Chondrocyte (in vitro differentiated cells): ENCODE results near the gene OR51A4. TPM values are rescaled to one million over a fixed set of nuclear protein-coding genes. Genes with fewer than 3 reads are reported as not detected.

Source experiments
- DNase-seq: peaks from one replicate; pipeline ENCODE4 v3.0.0; 2021; ENCODE audit warnings: mixed read lengths, low spot score
- H3K27ac Mint-ChIP-seq: one replicate; pipeline ENCODE4 v1.8.0; 2021; ENCODE audit warnings: mild to moderate bottlenecking, moderate library complexity, mixed read lengths; ENCODE audit not compliant: unreplicated experiment
- H3K27me3 Mint-ChIP-seq: 2 replicates; pipeline ENCODE4 v1.8.0; 2021; ENCODE audit warnings: low read depth, mixed read lengths
- H3K36me3 Mint-ChIP-seq: 2 replicates; pipeline ENCODE4 v1.8.0; 2021; ENCODE audit warnings: low read depth, mixed read lengths
- H3K4me1 Mint-ChIP-seq: 2 replicates; pipeline ENCODE4 v1.8.0; 2021; ENCODE audit warnings: low read depth, mild to moderate bottlenecking, mixed read lengths
- H3K4me3 Mint-ChIP-seq: one replicate; pipeline ENCODE4 v1.8.0; 2021; ENCODE audit warnings: mild to moderate bottlenecking, moderate library complexity, mixed read lengths; ENCODE audit not compliant: unreplicated experiment
- H3K9me3 Mint-ChIP-seq: 2 replicates; pipeline ENCODE4 v1.8.0; 2021; ENCODE audit warnings: low read depth, mixed read lengths
- CTCF ChIP-seq: fragments of 200-600 bp; sonication (generic); IDR thresholded peaks from 2 replicates; pipeline ENCODE4 v1.5.0; 2021; ENCODE audit warnings: antibody characterized with exemption, mild to moderate bottlenecking, moderate library complexity
- long read RNA-seq: library from polyadenylated mRNA; stranded (forward); transcript quantifications from one replicate; pipeline ENCODE4 v2.0.0, GENCODE V29; 2021
- total RNA-seq: library from RNA; stranded (reverse); gene quantifications from 3 replicates; pipeline ENCODE4 v1.2.1, GENCODE V29; 2021

The OR51A4 gene, protein sequence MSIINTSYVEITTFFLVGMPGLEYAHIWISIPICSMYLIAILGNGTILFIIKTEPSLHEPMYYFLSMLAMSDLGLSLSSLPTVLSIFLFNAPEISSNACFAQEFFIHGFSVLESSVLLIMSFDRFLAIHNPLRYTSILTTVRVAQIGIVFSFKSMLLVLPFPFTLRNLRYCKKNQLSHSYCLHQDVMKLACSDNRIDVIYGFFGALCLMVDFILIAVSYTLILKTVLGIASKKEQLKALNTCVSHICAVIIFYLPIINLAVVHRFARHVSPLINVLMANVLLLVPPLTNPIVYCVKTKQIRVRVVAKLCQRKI
- not detected in 3 replicates for total RNA-seq
- long read RNA-seq = 0 reads

- H3K4me1 Mint-ChIP-seq = no peaks in the 10 kb centered on the region
- peaks cover 15% of the 10 kb centered on the region for H3K27me3 Mint-ChIP-seq
- no peak within 1 kb of the TSS for H3K4me3 Mint-ChIP-seq
- no peak for TF ChIP-seq CTCF
- no peaks in the 10 kb centered on the region for H3K9me3 Mint-ChIP-seq
- H3K36me3 Mint-ChIP-seq = no peaks in the 10 kb centered on the region
- H3K27ac Mint-ChIP-seq = no peak within 1 kb of the TSS
- no peak for DNase-seq
Observed at GRCh38 chr11:4947505-4947904, at the start of gene OR51A4. Gene OR51A4 (minus strand): TSS chr11:4947605. CDS start chr11:4947100, 505 bp downstream.

GRCh38 chr11:4994551-4994950, 47.1 kb upstream of the OR51A4 start, which contains the start of gene OR51L1:
Gene OR51L1 (plus strand): TSS chr11:4994851. CDS start chr11:4998983, 4,132 bp downstream.
- H3K4me1 Mint-ChIP-seq = no peaks in the 10 kb centered on the region
- no peaks in the 10 kb centered on the region for H3K36me3 Mint-ChIP-seq
- H3K27ac Mint-ChIP-seq = no peak within 1 kb of the TSS
- peaks cover 18% of the 10 kb centered on the region for H3K27me3 Mint-ChIP-seq
- H3K9me3 Mint-ChIP-seq = no peaks in the 10 kb centered on the region
- TF ChIP-seq CTCF = no peak
- H3K4me3 Mint-ChIP-seq = no peak within 1 kb of the TSS
- DNase-seq = no peak

DNA sequence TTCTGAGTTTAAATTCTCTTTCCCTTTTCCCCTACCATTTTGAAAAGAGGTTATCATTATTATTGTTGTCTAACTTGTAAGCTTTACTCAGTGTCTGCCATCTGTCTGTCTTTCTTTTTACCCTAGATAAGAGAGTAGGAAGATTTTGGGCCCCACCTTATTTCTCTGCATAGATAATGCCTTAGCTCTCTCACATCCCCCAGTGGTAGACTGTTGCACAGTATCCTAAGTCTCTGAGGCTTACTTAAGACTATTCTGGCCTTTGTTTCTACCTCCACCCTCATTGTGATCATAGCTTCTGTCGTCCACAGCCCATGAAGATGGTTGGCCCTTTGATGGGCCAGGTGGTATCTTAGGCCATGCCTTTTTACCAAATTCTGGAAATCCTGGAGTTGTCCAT, 43.7 kb upstream of the OR51A4 start:
- Mint-ChIP-seq H3K4me3 (no peak overlapping the region), H3K27me3 (peaks cover 15% of the 10 kb centered on the region), H3K27ac (no peak overlapping the region), H3K9me3 (no peaks in the 10 kb centered on the region), H3K36me3 (no peaks in the 10 kb centered on the region), H3K4me1 (no peaks in the 10 kb centered on the region)
- TF ChIP-seq CTCF = peak; percentile 52
- no peak for DNase-seq

DNA sequence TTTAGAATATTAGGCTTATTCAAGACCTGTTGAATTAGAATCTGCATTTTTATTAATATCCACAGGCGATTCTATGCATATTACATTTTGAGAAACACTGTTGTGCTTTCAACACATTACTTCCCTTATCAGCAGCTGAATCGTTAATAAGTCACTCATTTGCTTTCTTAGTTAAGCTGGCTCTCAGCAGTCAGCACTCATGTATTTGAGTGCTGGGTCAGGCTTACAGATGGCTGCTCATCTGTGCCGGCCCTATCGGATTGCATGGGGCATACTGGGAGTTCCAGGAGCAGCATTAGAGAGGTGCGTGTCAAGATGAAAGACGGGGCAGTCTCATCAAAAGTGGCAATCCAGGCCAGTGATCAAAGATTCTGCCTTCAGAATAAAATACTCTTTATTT, 36.4 kb upstream of the OR51A4 start:
- H3K4me3 Mint-ChIP-seq = no peak overlapping the region
- no peak for TF ChIP-seq CTCF
- H3K27ac Mint-ChIP-seq = no peak overlapping the region
- H3K4me1 Mint-ChIP-seq = no peaks in the 10 kb centered on the region
- H3K9me3 Mint-ChIP-seq = no peaks in the 10 kb centered on the region
- peaks cover 7% of the 10 kb centered on the region for H3K27me3 Mint-ChIP-seq
- H3K36me3 Mint-ChIP-seq = no peaks in the 10 kb centered on the region
- DNase-seq = no peak

GRCh38 chr11:4982678-4983077, 35.3 kb upstream of the OR51A4 start:
- no peak for DNase-seq
- no peaks in the 10 kb centered on the region for H3K4me1 Mint-ChIP-seq
- no peak for TF ChIP-seq CTCF

More at GRCh38 chr11:4982678-4983077, 35.3 kb upstream of the OR51A4 start:
- H3K27ac Mint-ChIP-seq = no peak overlapping the region
- H3K27me3 Mint-ChIP-seq = peaks cover 11% of the 10 kb centered on the region
- no peak overlapping the region for H3K4me3 Mint-ChIP-seq
- no peaks in the 10 kb centered on the region for H3K36me3 Mint-ChIP-seq
- H3K9me3 Mint-ChIP-seq = no peaks in the 10 kb centered on the region
